Measurements from ENCODE around the gene SNRPB. TPM values are rescaled to one million over a fixed set of nuclear protein-coding genes. Genes with fewer than 3 reads are reported as not detected.

Gene SNRPB
- polyA plus RNA-seq, 2 of the 4 experiments (the other 2 are of a cell fraction), result 557 to 676 TPM

GRCh38 chr20:2516399-2516798, 45.8 kb upstream of the SNRPB start:
- DNase-seq (ENCODE audit: low read depth in 1 of 2, low spot score in 1 of 2) (no peak), FAIRE-seq (peak; percentile 90), ATAC-seq (0 out of 6 replicates have a peak, but pooled peaks of 1 of the 2 experiments have one; percentile 34)
- Histone ChIP-seq H3K27ac (no peak overlapping the region), H3K9me3 (no peaks in the 10 kb centered on the region), H3K4me2 (no peak overlapping the region), H3K4me1 (peaks cover 6% of the 10 kb centered on the region; the same call in 2 of the 3 replicates), H3K4me3 (no peak overlapping the region)
- CTCF ChIA-PET, result interaction anchor here (1.3 kb wide), 1 partner anchor 12 kb away, joined by 4 read pairs; no protein-coding TSS in a partner anchor
- no peak for TF ChIP-seq MAZ (IDR thresholded peaks at IDR 0.05; ENCODE audit: borderline replicate concordance, low read depth, low read length)
- WGBS (ENCODE audit: missing lambda C conversion rate), result 90% methylated on average over 2 of the region's 2 CpGs
- POLR2A ChIA-PET, result no interaction called here

- no peak overlapping the region for H3K4me3 ChIP-seq
- CTCF ChIA-PET, result interaction anchor here (1.4 to 9.6 kb wide), 3 partner anchors 8 to 159 kb away, joined by 4 to 149 read pairs (median 4); no protein-coding TSS in a partner anchor
- peak overlapping the region in 1 of 2 experiments; percentile 8; a peak in 2 of 6 replicates for H3K27ac ChIP-seq
- TF ChIP-seq NFE2L2 (conservative IDR thresholded peaks at IDR 0.05; ENCODE audit: low read length), result peak; percentile 93
- peak; percentile 95 for TF ChIP-seq MAFK (IDR thresholded peaks at IDR 0.05; ENCODE audit: partially characterized antibody)
- no peak for TF ChIP-seq ZFP36 (IDR thresholded peaks at IDR 0.05; ENCODE audit: borderline replicate concordance, partially characterized antibody)
- POLR2A ChIA-PET, result no interaction called here
- FAIRE-seq, result peak; percentile 43
- no peak for DNase-seq (ENCODE audit: low read depth in 1 of 2, low spot score in 1 of 2)
- no peak for ATAC-seq
- no peaks in the 10 kb centered on the region for H3K9me3 ChIP-seq
- 79% methylated on average over 1 of the region's 1 CpG for WGBS (ENCODE audit: missing lambda C conversion rate)
- H3K4me1 ChIP-seq, result peaks cover 6% of the 10 kb centered on the region; the same call in 2 of the 3 replicates
- no peak overlapping the region for H3K4me2 ChIP-seq
Observed at GRCh38 chr20:2515203-2515602, 44.6 kb upstream of the SNRPB start.

- ChIA-PET POLR2A (interaction anchor here (1.2 kb wide), 2 partner anchors 39 to 176 kb away, joined by 3 to 11 read pairs; partner anchors contain the start of gene SNRPB), CTCF (interaction anchor here (9.6 kb wide), 1 partner anchor 13 kb away, joined by 149 read pairs; no protein-coding TSS in a partner anchor)
- Histone ChIP-seq H3K4me1 (peaks cover 12% of the 10 kb centered on the region), H3K4me2 (peak overlapping the region; percentile 92), H3K9me3 (no peaks in the 10 kb centered on the region), H3K27ac (peak overlapping the region in 1 of 2 experiments; percentile 86; a peak in 2 of 6 replicates), H3K4me3 (peak overlapping the region; percentile 68; the same call in 2 of the 3 replicates)
- ATAC-seq (no peak), DNase-seq (ENCODE audit: low read depth in 1 of 2, low spot score in 1 of 2) (no peak), FAIRE-seq (peak; percentile 43)
- TF ChIP-seq ESRRA (IDR thresholded peaks at IDR 0.05; ENCODE audit: borderline replicate concordance, low read length), result no peak
- TF ChIP-seq BCL3 (IDR thresholded peaks at IDR 0.05), result no peak
- TF ChIP-seq PHF8 (IDR thresholded peaks at IDR 0.05; ENCODE audit: borderline replicate concordance, low read depth), result no peak
- TF ChIP-seq HOXB5 (CRISPR knock-in tag; IDR thresholded peaks at IDR 0.05), result no peak
- TF ChIP-seq FOSL2 (IDR thresholded peaks at IDR 0.05), result no peak
- TF ChIP-seq FOSL2 (CRISPR knock-in tag; IDR thresholded peaks at IDR 0.05), result no peak
- no peak for TF ChIP-seq ATOH8 (CRISPR knock-in tag; IDR thresholded peaks at IDR 0.05; ENCODE audit: low read depth)
- TF ChIP-seq POLR2AphosphoS2 (conservative IDR thresholded peaks at IDR 0.05; ENCODE audit: low read length), result no peak
- no peak for TF ChIP-seq MAFK (IDR thresholded peaks at IDR 0.05; ENCODE audit: partially characterized antibody)
- no peak for TF ChIP-seq RNF2 (IDR thresholded peaks at IDR 0.05; ENCODE audit: borderline replicate concordance, low read depth)
- no peak for TF ChIP-seq ZNF302 (CRISPR knock-in tag; IDR thresholded peaks at IDR 0.05)
- TF ChIP-seq KDM5A (IDR thresholded peaks at IDR 0.05), result no peak
- no peak for TF ChIP-seq RAD21 (conservative IDR thresholded peaks at IDR 0.05 in 1 of 2, IDR thresholded peaks at IDR 0.05 in 1 of 2)
- WGBS (ENCODE audit: missing lambda C conversion rate), result 67% methylated on average over 3 of the region's 3 CpGs
Observed at GRCh38 chr20:2509794-2510193, 39.2 kb upstream of the SNRPB start.

GRCh38 chr20:2509468-2509781, 38.8 kb upstream of the SNRPB start:
- peak overlapping the region; percentile 86 to 89 for H3K27ac ChIP-seq
- no peak for FAIRE-seq
- H3K4me3 ChIP-seq, result peak overlapping the region; percentile 68
- WGBS (ENCODE audit: missing lambda C conversion rate), result 84% methylated on average over 9 of the region's 9 CpGs
- ChIA-PET CTCF (interaction anchor here (9.6 kb wide), 1 partner anchor 13 kb away, joined by 149 read pairs; no protein-coding TSS in a partner anchor), POLR2A (interaction anchor here (0.6 to 1.2 kb wide), 4 partner anchors 15 to 177 kb away, joined by 3 to 11 read pairs (median 4); partner anchors contain the start of gene SNRPB)
- H3K4me2 ChIP-seq, result peak overlapping the region; percentile 92
- DNase-seq (ENCODE audit: low read depth in 1 of 2, low spot score in 1 of 2), result no peak
- no peak for ATAC-seq
- H3K4me1 ChIP-seq, result peaks cover 12% of the 10 kb centered on the region
- no peaks in the 10 kb centered on the region for H3K9me3 ChIP-seq
- TF ChIP-seq PHF8 (IDR thresholded peaks at IDR 0.05; ENCODE audit: borderline replicate concordance, low read depth) (peak; percentile 8; the same call in 1 of the 2 replicates), FOXS1 (CRISPR knock-in tag; IDR thresholded peaks at IDR 0.05) (no peak)

Data from A549 (cell line).